SK-N-MC (cell line): ENCODE results near the gene CCDC102A.

ENCODE experiments used
- EZH2 ChIP-seq: fragments of 200-600 bp; sonication (generic); IDR thresholded peaks from one replicate; pipeline ENCODE4 v1.6.1; 2017; ENCODE audit warnings: antibody characterized with exemption
- POLR2AphosphoS5 ChIP-seq: IDR thresholded peaks from 2 replicates; pipeline ENCODE4 v1.6.1; 2012; ENCODE audit warnings: mild to moderate bottlenecking, low read depth, low read length, borderline replicate concordance

- TF ChIP-seq EZH2 = no peak
- TF ChIP-seq POLR2AphosphoS5 = no peak
Measured at GRCh38 chr16:57464523-57464922, 71.8 kb downstream of the CCDC102A start.
